Measurements from ENCODE around the gene FTCD.

DNA sequence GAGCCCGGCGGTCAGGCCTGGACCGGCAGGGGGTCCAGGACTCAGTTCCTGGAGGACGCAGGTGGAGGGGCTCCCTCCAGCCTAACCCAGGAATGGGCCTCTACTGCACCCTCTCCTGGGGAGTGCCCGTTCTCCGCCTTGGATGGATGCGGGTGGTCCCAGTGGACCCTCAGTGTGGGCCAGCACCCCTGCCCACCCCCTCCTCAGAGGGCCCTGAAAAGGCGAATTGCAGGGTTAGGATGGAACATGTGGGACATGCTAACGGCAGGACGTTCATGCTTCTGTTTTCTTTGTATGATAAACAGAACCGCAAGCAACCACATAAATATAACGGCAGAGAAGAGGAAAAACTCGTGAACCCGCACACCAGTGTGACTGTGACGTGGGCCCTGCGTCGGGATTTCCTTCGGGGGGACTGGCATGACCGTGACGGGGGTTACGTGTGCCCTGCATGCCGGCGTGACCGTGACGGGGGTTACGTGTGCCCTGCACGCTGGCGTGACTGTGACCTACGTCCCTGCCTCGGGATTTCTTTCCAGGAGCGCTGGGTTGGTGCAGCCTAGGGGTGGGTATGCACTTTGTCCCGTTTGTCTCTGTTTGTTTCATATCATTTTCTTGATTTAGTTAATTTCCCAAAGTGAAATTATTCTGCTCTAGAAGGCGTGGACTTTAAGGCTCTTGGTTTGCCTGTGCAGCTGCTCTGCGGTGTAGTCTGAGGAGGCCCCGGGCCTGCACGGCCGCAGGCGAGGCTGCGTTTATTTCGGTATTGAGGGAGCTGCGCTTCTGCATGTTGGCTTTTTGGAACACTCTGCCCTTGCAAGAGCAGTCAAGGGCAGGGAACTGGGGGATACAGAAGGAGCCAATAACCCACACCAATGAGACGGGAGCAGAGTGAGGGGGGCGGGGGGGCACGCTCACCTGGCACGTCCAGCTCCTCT lies 3.1 kb downstream of the FTCD start:
- TF ChIP-seq, protein P1, sequence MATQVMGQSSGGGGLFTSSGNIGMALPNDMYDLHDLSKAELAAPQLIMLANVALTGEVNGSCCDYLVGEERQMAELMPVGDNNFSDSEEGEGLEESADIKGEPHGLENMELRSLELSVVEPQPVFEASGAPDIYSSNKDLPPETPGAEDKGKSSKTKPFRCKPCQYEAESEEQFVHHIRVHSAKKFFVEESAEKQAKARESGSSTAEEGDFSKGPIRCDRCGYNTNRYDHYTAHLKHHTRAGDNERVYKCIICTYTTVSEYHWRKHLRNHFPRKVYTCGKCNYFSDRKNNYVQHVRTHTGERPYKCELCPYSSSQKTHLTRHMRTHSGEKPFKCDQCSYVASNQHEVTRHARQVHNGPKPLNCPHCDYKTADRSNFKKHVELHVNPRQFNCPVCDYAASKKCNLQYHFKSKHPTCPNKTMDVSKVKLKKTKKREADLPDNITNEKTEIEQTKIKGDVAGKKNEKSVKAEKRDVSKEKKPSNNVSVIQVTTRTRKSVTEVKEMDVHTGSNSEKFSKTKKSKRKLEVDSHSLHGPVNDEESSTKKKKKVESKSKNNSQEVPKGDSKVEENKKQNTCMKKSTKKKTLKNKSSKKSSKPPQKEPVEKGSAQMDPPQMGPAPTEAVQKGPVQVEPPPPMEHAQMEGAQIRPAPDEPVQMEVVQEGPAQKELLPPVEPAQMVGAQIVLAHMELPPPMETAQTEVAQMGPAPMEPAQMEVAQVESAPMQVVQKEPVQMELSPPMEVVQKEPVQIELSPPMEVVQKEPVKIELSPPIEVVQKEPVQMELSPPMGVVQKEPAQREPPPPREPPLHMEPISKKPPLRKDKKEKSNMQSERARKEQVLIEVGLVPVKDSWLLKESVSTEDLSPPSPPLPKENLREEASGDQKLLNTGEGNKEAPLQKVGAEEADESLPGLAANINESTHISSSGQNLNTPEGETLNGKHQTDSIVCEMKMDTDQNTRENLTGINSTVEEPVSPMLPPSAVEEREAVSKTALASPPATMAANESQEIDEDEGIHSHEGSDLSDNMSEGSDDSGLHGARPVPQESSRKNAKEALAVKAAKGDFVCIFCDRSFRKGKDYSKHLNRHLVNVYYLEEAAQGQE (IDR thresholded peaks at IDR 0.05; ENCODE audit: insufficient read depth in 1 of 2, low read depth in 2 of 2, low read length in 2 of 2), result no peak
- no peak for TF ChIP-seq POLR2AphosphoS5 (IDR thresholded peaks at IDR 0.05; ENCODE audit: low read depth, low read length)
- no peak for TF ChIP-seq SIN3A (IDR thresholded peaks at IDR 0.05; ENCODE audit: borderline replicate concordance, insufficient read depth, low read length)
- no peak for TF ChIP-seq FOXP2 (optimal IDR thresholded peaks at IDR 0.05; ENCODE audit: borderline replicate concordance, extremely low read depth, extremely low read length, insufficient read depth)

Data from PFSK-1 (cell line).